ENCODE results near the gene TTC12. TPM values are rescaled to one million over a fixed set of nuclear protein-coding genes. Genes with fewer than 3 reads are reported as not detected.

TTC12 gene
- total and polyA plus RNA-seq, 2 of the 13 experiments (the other 11 are each of a cell fraction or from before 2014, with no cell fraction given) = 5.4 to 11.6 TPM

DNA sequence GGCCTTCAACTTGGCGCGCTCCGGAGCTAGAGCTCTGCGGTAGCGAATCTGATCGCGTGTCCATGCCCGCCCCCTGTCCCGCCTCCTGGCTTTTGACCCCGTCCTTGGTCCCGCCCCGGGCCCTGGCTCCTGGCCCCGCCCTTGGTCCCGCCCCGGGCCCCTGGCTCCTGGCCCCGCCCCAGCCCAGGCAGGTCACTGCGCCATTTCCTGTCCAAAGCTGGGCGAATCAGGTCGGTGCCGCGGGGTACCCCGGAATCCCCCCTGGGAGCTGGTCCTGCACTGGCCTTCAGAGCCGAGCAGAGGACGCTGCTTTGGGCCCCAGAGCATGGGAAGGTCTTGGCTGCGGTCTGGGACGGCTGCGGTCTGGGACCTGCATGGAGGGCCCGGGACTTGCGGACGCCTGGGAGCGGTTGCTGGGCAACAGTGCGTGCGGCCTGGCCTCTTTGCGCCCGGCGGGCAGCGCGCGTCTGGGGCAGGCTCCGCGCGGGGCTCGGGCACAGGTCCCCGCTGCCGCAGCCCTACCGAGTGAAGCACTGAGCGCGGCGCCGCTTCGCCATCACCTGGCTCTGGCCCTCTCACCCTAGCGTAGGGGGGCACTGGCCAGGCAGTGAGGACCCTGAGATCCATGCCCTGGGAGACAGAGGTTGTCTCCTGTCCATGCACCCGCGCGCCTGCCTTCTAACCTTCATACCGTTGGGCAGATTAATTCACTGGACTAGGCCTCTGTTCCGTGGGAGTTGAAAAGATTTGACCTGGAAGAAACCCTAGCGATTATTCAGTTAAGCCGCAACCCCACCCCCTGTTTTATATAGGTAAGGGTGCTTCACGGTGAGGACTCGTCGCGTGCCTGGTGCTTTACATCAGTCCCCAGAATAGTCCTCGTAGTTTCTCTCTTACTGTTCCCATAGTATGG, at the start of gene TTC12 (continued):
- TF ChIP-seq NFE2L2 (IDR thresholded peaks at IDR 0.05; ENCODE audit: low read length) = no peak
- TF ChIP-seq SOX5 (CRISPR knock-in tag; IDR thresholded peaks at IDR 0.05; ENCODE audit: borderline replicate concordance) = peak; percentile 5; the same call in 1 of the 2 replicates
- TF ChIP-seq, protein P1, sequence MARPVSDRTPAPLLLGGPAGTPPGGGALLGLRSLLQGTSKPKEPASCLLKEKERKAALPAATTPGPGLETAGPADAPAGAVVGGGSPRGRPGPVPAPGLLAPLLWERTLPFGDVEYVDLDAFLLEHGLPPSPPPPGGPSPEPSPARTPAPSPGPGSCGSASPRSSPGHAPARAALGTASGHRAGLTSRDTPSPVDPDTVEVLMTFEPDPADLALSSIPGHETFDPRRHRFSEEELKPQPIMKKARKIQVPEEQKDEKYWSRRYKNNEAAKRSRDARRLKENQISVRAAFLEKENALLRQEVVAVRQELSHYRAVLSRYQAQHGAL (CRISPR knock-in tag; IDR thresholded peaks at IDR 0.05; ENCODE audit: not compliant biosample characterization) = no peak
- TF ChIP-seq CENPT (CRISPR knock-in tag; IDR thresholded peaks at IDR 0.05; ENCODE audit: low read depth) = no peak
- TF ChIP-seq, protein P2, sequence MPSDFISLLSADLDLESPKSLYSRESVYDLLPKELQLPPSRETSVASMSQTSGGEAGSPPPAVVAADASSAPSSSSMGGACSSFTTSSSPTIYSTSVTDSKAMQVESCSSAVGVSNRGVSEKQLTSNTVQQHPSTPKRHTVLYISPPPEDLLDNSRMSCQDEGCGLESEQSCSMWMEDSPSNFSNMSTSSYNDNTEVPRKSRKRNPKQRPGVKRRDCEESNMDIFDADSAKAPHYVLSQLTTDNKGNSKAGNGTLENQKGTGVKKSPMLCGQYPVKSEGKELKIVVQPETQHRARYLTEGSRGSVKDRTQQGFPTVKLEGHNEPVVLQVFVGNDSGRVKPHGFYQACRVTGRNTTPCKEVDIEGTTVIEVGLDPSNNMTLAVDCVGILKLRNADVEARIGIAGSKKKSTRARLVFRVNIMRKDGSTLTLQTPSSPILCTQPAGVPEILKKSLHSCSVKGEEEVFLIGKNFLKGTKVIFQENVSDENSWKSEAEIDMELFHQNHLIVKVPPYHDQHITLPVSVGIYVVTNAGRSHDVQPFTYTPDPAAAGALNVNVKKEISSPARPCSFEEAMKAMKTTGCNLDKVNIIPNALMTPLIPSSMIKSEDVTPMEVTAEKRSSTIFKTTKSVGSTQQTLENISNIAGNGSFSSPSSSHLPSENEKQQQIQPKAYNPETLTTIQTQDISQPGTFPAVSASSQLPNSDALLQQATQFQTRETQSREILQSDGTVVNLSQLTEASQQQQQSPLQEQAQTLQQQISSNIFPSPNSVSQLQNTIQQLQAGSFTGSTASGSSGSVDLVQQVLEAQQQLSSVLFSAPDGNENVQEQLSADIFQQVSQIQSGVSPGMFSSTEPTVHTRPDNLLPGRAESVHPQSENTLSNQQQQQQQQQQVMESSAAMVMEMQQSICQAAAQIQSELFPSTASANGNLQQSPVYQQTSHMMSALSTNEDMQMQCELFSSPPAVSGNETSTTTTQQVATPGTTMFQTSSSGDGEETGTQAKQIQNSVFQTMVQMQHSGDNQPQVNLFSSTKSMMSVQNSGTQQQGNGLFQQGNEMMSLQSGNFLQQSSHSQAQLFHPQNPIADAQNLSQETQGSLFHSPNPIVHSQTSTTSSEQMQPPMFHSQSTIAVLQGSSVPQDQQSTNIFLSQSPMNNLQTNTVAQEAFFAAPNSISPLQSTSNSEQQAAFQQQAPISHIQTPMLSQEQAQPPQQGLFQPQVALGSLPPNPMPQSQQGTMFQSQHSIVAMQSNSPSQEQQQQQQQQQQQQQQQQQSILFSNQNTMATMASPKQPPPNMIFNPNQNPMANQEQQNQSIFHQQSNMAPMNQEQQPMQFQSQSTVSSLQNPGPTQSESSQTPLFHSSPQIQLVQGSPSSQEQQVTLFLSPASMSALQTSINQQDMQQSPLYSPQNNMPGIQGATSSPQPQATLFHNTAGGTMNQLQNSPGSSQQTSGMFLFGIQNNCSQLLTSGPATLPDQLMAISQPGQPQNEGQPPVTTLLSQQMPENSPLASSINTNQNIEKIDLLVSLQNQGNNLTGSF (CRISPR knock-in tag; IDR thresholded peaks at IDR 0.05) = no peak
- TF ChIP-seq, protein P3, sequence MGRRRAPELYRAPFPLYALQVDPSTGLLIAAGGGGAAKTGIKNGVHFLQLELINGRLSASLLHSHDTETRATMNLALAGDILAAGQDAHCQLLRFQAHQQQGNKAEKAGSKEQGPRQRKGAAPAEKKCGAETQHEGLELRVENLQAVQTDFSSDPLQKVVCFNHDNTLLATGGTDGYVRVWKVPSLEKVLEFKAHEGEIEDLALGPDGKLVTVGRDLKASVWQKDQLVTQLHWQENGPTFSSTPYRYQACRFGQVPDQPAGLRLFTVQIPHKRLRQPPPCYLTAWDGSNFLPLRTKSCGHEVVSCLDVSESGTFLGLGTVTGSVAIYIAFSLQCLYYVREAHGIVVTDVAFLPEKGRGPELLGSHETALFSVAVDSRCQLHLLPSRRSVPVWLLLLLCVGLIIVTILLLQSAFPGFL (CRISPR knock-in tag; IDR thresholded peaks at IDR 0.05) = no peak
- TF ChIP-seq TMF1 (CRISPR knock-in tag; IDR thresholded peaks at IDR 0.05; ENCODE audit: low read depth) = peak; percentile 73; the same call in 1 of the 2 replicates
- TF ChIP-seq REXO4 (CRISPR knock-in tag; IDR thresholded peaks at IDR 0.05; ENCODE audit: borderline replicate concordance) = no peak
- peak; percentile 73 to 90 for TF ChIP-seq POLR2A (IDR thresholded peaks at IDR 0.05; ENCODE audit: insufficient read depth in 1 of 2, low read depth in 2 of 2, low read length in 2 of 2)
- 0 out of 2 replicates have a peak, but pooled peaks have one; percentile 18 for TF ChIP-seq ZNF232 (CRISPR knock-in tag; IDR thresholded peaks at IDR 0.05; ENCODE audit: borderline replicate concordance)
- no peak for TF ChIP-seq MED1 (CRISPR knock-in tag; IDR thresholded peaks at IDR 0.05)
- peak; percentile 63 for TF ChIP-seq ZNF605 (CRISPR knock-in tag; IDR thresholded peaks at IDR 0.05)
- TF ChIP-seq SCMH1 (CRISPR knock-in tag; IDR thresholded peaks at IDR 0.05; ENCODE audit: borderline replicate concordance) = no peak
- TF ChIP-seq, protein P4, sequence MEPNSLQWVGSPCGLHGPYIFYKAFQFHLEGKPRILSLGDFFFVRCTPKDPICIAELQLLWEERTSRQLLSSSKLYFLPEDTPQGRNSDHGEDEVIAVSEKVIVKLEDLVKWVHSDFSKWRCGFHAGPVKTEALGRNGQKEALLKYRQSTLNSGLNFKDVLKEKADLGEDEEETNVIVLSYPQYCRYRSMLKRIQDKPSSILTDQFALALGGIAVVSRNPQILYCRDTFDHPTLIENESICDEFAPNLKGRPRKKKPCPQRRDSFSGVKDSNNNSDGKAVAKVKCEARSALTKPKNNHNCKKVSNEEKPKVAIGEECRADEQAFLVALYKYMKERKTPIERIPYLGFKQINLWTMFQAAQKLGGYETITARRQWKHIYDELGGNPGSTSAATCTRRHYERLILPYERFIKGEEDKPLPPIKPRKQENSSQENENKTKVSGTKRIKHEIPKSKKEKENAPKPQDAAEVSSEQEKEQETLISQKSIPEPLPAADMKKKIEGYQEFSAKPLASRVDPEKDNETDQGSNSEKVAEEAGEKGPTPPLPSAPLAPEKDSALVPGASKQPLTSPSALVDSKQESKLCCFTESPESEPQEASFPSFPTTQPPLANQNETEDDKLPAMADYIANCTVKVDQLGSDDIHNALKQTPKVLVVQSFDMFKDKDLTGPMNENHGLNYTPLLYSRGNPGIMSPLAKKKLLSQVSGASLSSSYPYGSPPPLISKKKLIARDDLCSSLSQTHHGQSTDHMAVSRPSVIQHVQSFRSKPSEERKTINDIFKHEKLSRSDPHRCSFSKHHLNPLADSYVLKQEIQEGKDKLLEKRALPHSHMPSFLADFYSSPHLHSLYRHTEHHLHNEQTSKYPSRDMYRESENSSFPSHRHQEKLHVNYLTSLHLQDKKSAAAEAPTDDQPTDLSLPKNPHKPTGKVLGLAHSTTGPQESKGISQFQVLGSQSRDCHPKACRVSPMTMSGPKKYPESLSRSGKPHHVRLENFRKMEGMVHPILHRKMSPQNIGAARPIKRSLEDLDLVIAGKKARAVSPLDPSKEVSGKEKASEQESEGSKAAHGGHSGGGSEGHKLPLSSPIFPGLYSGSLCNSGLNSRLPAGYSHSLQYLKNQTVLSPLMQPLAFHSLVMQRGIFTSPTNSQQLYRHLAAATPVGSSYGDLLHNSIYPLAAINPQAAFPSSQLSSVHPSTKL (CRISPR knock-in tag; IDR thresholded peaks at IDR 0.05) = peak; percentile 54; the same call in 1 of the 2 replicates
- TF ChIP-seq, protein P5, sequence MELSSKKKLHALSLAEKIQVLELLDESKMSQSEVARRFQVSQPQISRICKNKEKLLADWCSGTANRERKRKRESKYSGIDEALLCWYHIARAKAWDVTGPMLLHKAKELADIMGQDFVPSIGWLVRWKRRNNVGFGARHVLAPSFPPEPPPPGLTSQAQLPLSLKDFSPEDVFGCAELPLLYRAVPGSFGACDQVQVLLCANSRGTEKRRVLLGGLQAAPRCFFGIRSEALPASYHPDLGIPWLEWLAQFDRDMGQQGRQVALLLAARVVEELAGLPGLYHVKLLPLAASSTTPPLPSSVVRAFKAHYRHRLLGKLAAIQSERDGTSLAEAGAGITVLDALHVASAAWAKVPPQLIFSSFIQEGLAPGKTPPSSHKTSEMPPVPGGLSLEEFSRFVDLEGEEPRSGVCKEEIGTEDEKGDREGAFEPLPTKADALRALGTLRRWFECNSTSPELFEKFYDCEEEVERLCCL (CRISPR knock-in tag; IDR thresholded peaks at IDR 0.05; ENCODE audit: borderline replicate concordance) = no peak
- TF ChIP-seq ZNF615 (CRISPR knock-in tag; IDR thresholded peaks at IDR 0.05; ENCODE audit: borderline replicate concordance) = no peak

All from HepG2 (cell line).